Liver (tissue), 9 donors: ENCODE results near the gene FAM3B. TPM values are rescaled to one million over a fixed set of nuclear protein-coding genes. Genes with fewer than 3 reads are reported as not detected.

ENCODE experiments used
- DNase-seq: peaks from one replicate; pipeline ENCODE4 v3.0.0-alpha.2; 2017; ENCODE audit warnings: low spot score
- H3K27ac ChIP-seq, 2 donors: one replicate each; pipeline ENCODE4 v1.7.0; 2013; ENCODE audit warnings: inconsistent platforms in 2 of 2, low read length in 2 of 2, control low read depth in 1 of 2, low read depth in 1 of 2, mild to moderate bottlenecking in 1 of 2
- H3K27me3 ChIP-seq, 4 donors: one replicate each; pipeline versions ENCODE4 v1.6.1 to v1.7.0; 2013; ENCODE audit warnings: low read length in 3 of 4, inconsistent platforms in 1 of 4, mild to moderate bottlenecking in 1 of 4, moderate library complexity in 1 of 4; ENCODE audit not compliant: control insufficient read depth in 4 of 4, insufficient read depth in 4 of 4
- H3K36me3 ChIP-seq, 4 donors: one replicate each; pipeline versions ENCODE4 v1.6.1 to v1.7.0; 2013; ENCODE audit warnings: low read length in 3 of 4, mild to moderate bottlenecking in 3 of 4, low read depth in 1 of 4, moderate library complexity in 1 of 4; ENCODE audit not compliant: control insufficient read depth in 4 of 4, insufficient read depth in 3 of 4
- H3K4me1 ChIP-seq, 4 donors: one replicate each; pipeline versions ENCODE4 v1.6.1 to v1.7.0; 2013; ENCODE audit warnings: low read length in 3 of 4, mild to moderate bottlenecking in 3 of 4, moderate library complexity in 1 of 4; ENCODE audit not compliant: control insufficient read depth in 4 of 4, insufficient read depth in 4 of 4
- H3K4me3 ChIP-seq, 3 donors: one replicate each; pipeline versions ENCODE4 v1.6.1 to v1.7.0; 2013; ENCODE audit warnings: low read length in 3 of 3, control low read depth in 1 of 3, low read depth in 1 of 3, mild to moderate bottlenecking in 1 of 3
- H3K9ac ChIP-seq, 2 donors: one replicate each; pipeline ENCODE4 v1.7.0; 2013; ENCODE audit warnings: low read length in 2 of 2, mild to moderate bottlenecking in 2 of 2, moderate library complexity in 2 of 2, control low read depth in 1 of 2, low read depth in 1 of 2
- H3K9me3 ChIP-seq, 4 donors: one replicate each; pipeline versions ENCODE4 v1.6.1 to v1.7.0; 2013; ENCODE audit warnings: low read length in 3 of 4; ENCODE audit not compliant: control insufficient read depth in 4 of 4
- EGR1 ChIP-seq, 2 donors: IDR thresholded peaks; 2 replicates each; pipeline ENCODE4 v1.6.1; 2016 to 2018; ENCODE audit warnings: antibody characterized with exemption in 2 of 2, low read depth in 2 of 2
- FOXA2 ChIP-seq: IDR thresholded peaks from 2 replicates; pipeline ENCODE4 v1.6.1; 2016; ENCODE audit warnings: antibody characterized with exemption
- GABPA ChIP-seq, 2 donors: IDR thresholded peaks in 1 of 2; conservative IDR thresholded peaks in 1 of 2; 2 replicates each; pipeline ENCODE4 v1.6.1; 2016; ENCODE audit warnings: antibody characterized with exemption in 2 of 2, mild to moderate bottlenecking in 1 of 2, moderate library complexity in 1 of 2
- HNF4A ChIP-seq, 2 donors: conservative IDR thresholded peaks; 2 replicates each; pipeline ENCODE4 v1.6.1; 2016; ENCODE audit warnings: antibody characterized with exemption in 2 of 2, mild to moderate bottlenecking in 2 of 2
- HNF4G ChIP-seq: IDR thresholded peaks from 2 replicates; pipeline ENCODE4 v1.6.1; 2016; ENCODE audit warnings: antibody characterized with exemption
- JUND ChIP-seq, 2 donors: IDR thresholded peaks; 2 replicates each; pipeline ENCODE4 v1.6.1; 2016; ENCODE audit warnings: antibody characterized with exemption in 2 of 2
- NR2F2 ChIP-seq: IDR thresholded peaks from 2 replicates; pipeline ENCODE4 v1.6.1; 2016; ENCODE audit warnings: antibody characterized with exemption
- RAD21 ChIP-seq, 2 donors: IDR thresholded peaks; 2 replicates each; pipeline ENCODE4 v1.6.1; 2016; ENCODE audit warnings: antibody characterized with exemption in 2 of 2, mild to moderate bottlenecking in 2 of 2
- RXRA ChIP-seq, 2 donors: IDR thresholded peaks; 2 replicates each; pipeline ENCODE4 v1.6.1; 2017 to 2018; ENCODE audit warnings: antibody characterized with exemption in 2 of 2, mild to moderate bottlenecking in 1 of 2
- SP1 ChIP-seq: IDR thresholded peaks from 2 replicates; pipeline ENCODE4 v1.6.1; 2018; ENCODE audit warnings: antibody characterized with exemption, mild to moderate bottlenecking
- TAF1 ChIP-seq: conservative IDR thresholded peaks from 2 replicates; pipeline ENCODE4 v1.6.1; 2016; ENCODE audit warnings: antibody characterized with exemption, mild to moderate bottlenecking
- YY1 ChIP-seq: IDR thresholded peaks from 2 replicates; pipeline ENCODE4 v1.6.1; 2016; ENCODE audit warnings: antibody characterized with exemption, mild to moderate bottlenecking
- WGBS: extraction: QIAGEN DNeasy Blood & Tissue Kit; methylation state at CpG from one replicate; pipeline ENCODE4 v1.1.7; 2013; 5-methylcytosine and 5-hydroxymethylcytosine counted together
- polyA plus RNA-seq, 2 donors: library from polyadenylated mRNA; stranded (reverse) in 1 of 2; unstranded in 1 of 2; fragments of 200-250 nt in 1 of 2; fragments of >200 nt in 1 of 2; fragmentation: Nextera tagmentation in 1 of 2; extraction: Ambion mirVana in 1 of 2; gene quantifications; one replicate each; pipeline versions ENCODE4 v1.2.1 to v1.2.3, GENCODE V29; 2013 to 2015
- total RNA-seq, 2 donors: library from RNA; depleted of rRNA; stranded (reverse); fragments of >200 nt; gene quantifications; one replicate each; pipeline ENCODE4 v1.2.3, GENCODE V29; 2014
- TF ChIP-seq, protein P1 (sequence below): IDR thresholded peaks from 2 replicates; pipeline ENCODE4 v1.6.1; 2016; ENCODE audit warnings: antibody characterized with exemption
- TF ChIP-seq, protein P2 (sequence below): IDR thresholded peaks from 2 replicates; pipeline ENCODE4 v1.6.1; 2016; ENCODE audit warnings: antibody characterized with exemption
- TF ChIP-seq, protein P3 (sequence below): IDR thresholded peaks from 2 replicates; pipeline ENCODE4 v1.6.1; 2016; ENCODE audit warnings: antibody characterized with exemption, mild to moderate bottlenecking
- TF ChIP-seq, protein P4 (sequence below): IDR thresholded peaks from 2 replicates; pipeline ENCODE4 v1.6.1; 2016; ENCODE audit warnings: antibody characterized with exemption
- TF ChIP-seq, protein P5 (sequence below): fragments of 150-350 bp; IDR thresholded peaks from 2 replicates; pipeline ENCODE4 v1.5.1; 2017; ENCODE audit warnings: improper control_type of control experiment, low read depth, low read length; ENCODE audit not compliant: missing input control
- donor health status: healthy.
- donor health status: healthy.
- donor health status: healthy.
- donor health status: healthy.
- donor health status: healthy.

FAM3B gene
- total and polyA plus RNA-seq, 4 donors, result 0.72 to 18.2 (median 3.4) TPM

DNA sequence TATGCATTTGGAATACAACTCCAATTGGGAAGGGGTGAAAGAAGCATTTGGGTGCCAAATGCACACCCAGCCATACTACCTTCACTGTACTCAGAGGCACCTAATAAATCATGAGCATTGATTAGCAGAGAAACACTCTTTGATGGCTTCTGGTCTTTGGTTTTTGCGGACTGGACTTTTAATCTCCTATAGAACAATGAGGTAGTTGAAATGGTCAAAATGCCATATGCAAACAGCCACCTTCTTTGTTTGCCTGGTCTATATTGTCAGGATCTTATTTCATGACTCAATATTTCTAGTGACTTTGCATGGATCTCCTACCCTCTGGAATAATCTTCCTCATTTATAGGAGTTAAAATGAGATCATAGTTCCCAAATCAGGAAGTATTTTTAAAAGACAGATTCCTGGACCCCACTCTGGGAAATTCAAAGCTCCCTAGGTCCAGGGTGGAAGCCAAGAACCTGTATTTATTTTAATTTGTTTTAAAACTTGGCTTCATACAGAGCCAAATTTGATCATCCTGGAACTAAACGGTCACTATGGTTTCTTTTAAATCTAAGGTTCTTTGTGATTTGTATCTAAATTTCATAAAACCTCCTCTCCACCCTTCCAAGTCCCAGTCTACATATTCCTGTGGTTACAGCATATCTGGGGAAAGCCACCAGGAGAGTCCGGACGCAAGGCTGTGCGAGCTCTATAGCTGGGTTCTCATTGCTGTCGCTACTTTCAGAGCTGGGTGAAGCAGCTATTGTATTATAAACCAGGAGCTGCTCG lies 8.7 kb downstream of the FAM3B start:
- TF ChIP-seq, protein P1, sequence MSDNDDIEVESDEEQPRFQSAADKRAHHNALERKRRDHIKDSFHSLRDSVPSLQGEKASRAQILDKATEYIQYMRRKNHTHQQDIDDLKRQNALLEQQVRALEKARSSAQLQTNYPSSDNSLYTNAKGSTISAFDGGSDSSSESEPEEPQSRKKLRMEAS, result no peak
- TF ChIP-seq RXRA (IDR thresholded peaks at IDR 0.05) (no peak), JUND (IDR thresholded peaks at IDR 0.05) (no peak), GABPA (IDR thresholded peaks at IDR 0.05 in 1 of 2, conservative IDR thresholded peaks at IDR 0.05 in 1 of 2) (no peak), TAF1 (no peak), HNF4A (conservative IDR thresholded peaks at IDR 0.05) (no peak), NR2F2 (no peak), FOXA2 (no peak), YY1 (no peak), SP1 (no peak), EGR1 (IDR thresholded peaks at IDR 0.05; ENCODE audit: low read depth in 2 of 2) (no peak), HNF4G (no peak), RAD21 (IDR thresholded peaks at IDR 0.05) (no peak)
- TF ChIP-seq, protein P2, sequence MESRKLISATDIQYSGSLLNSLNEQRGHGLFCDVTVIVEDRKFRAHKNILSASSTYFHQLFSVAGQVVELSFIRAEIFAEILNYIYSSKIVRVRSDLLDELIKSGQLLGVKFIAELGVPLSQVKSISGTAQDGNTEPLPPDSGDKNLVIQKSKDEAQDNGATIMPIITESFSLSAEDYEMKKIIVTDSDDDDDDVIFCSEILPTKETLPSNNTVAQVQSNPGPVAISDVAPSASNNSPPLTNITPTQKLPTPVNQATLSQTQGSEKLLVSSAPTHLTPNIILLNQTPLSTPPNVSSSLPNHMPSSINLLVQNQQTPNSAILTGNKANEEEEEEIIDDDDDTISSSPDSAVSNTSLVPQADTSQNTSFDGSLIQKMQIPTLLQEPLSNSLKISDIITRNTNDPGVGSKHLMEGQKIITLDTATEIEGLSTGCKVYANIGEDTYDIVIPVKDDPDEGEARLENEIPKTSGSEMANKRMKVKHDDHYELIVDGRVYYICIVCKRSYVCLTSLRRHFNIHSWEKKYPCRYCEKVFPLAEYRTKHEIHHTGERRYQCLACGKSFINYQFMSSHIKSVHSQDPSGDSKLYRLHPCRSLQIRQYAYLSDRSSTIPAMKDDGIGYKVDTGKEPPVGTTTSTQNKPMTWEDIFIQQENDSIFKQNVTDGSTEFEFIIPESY, result no peak
- TF ChIP-seq, protein P3, sequence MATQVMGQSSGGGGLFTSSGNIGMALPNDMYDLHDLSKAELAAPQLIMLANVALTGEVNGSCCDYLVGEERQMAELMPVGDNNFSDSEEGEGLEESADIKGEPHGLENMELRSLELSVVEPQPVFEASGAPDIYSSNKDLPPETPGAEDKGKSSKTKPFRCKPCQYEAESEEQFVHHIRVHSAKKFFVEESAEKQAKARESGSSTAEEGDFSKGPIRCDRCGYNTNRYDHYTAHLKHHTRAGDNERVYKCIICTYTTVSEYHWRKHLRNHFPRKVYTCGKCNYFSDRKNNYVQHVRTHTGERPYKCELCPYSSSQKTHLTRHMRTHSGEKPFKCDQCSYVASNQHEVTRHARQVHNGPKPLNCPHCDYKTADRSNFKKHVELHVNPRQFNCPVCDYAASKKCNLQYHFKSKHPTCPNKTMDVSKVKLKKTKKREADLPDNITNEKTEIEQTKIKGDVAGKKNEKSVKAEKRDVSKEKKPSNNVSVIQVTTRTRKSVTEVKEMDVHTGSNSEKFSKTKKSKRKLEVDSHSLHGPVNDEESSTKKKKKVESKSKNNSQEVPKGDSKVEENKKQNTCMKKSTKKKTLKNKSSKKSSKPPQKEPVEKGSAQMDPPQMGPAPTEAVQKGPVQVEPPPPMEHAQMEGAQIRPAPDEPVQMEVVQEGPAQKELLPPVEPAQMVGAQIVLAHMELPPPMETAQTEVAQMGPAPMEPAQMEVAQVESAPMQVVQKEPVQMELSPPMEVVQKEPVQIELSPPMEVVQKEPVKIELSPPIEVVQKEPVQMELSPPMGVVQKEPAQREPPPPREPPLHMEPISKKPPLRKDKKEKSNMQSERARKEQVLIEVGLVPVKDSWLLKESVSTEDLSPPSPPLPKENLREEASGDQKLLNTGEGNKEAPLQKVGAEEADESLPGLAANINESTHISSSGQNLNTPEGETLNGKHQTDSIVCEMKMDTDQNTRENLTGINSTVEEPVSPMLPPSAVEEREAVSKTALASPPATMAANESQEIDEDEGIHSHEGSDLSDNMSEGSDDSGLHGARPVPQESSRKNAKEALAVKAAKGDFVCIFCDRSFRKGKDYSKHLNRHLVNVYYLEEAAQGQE, result no peak
- TF ChIP-seq, protein P4, sequence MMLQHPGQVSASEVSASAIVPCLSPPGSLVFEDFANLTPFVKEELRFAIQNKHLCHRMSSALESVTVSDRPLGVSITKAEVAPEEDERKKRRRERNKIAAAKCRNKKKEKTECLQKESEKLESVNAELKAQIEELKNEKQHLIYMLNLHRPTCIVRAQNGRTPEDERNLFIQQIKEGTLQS, result no peak
- TF ChIP-seq, protein P5, sequence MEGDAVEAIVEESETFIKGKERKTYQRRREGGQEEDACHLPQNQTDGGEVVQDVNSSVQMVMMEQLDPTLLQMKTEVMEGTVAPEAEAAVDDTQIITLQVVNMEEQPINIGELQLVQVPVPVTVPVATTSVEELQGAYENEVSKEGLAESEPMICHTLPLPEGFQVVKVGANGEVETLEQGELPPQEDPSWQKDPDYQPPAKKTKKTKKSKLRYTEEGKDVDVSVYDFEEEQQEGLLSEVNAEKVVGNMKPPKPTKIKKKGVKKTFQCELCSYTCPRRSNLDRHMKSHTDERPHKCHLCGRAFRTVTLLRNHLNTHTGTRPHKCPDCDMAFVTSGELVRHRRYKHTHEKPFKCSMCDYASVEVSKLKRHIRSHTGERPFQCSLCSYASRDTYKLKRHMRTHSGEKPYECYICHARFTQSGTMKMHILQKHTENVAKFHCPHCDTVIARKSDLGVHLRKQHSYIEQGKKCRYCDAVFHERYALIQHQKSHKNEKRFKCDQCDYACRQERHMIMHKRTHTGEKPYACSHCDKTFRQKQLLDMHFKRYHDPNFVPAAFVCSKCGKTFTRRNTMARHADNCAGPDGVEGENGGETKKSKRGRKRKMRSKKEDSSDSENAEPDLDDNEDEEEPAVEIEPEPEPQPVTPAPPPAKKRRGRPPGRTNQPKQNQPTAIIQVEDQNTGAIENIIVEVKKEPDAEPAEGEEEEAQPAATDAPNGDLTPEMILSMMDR, result no peak
- Histone ChIP-seq H3K27ac (no peak overlapping the region), H3K36me3 (no peaks in the 10 kb centered on the region), H3K9me3 (no peaks in the 10 kb centered on the region), H3K4me1 (peaks cover 0 to 9% (median 5%) of the 10 kb centered on the region in 4 donors), H3K9ac (no peak overlapping the region), H3K27me3 (no peaks in the 10 kb centered on the region), H3K4me3 (no peak overlapping the region)
- no peak for DNase-seq
- WGBS, result 95% methylated on average over 7 of the region's 7 CpGs
